Measurements from ENCODE around the gene SPOCK1. TPM values are rescaled to one million over a fixed set of nuclear protein-coding genes. Genes with fewer than 3 reads are reported as not detected.

SPOCK1 gene
- total and polyA plus RNA-seq, 2 donors (not counting 3 experiments of a cell fraction or from before 2014, with no cell fraction given), result 144 to 280 TPM

DNA sequence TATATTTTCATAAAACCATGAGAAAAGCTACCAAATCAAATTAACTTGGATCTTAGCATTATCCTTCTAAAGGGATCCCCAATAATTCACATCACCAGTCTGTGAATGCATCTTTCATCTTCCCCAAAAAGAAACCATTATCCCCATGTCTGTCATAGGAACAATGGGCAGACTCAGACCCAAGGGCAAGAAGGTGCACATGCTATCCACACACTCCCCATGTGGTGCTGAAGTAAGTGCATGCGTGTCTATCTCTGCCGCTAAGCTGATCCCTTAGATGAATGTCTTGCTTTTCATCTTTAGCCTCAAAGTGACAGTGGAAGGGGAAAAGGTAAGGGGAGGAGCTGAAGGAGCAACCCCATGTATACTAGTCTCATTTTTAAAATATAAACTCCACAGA, 10.2 kb downstream of the SPOCK1 start:
- H4K20me1 ChIP-seq (replicated peaks; ENCODE audit: control insufficient read depth, extremely low read depth, insufficient read depth, low read length), result no peaks in the 10 kb centered on the region
- peaks cover 0 to 2% of the 10 kb centered on the region in 2 experiments for H3K36me3 ChIP-seq (ENCODE audit: control insufficient read depth in 2 of 2, extremely low read depth in 1 of 2, insufficient read depth in 2 of 2, low read length in 2 of 2)
- POLR2A ChIA-PET, result no interaction called here
- dilution Hi-C loops (cut with MboI; ENCODE audit: extremely low pct_ligation_motif_present, low sequenced_read_pairs), result no loop called here
- intact Hi-C loops (cut with micrococcal nuclease), result no loop called here
- no peak overlapping the region for H3K9ac ChIP-seq (replicated peaks; ENCODE audit: extremely low read depth, insufficient read depth, low read length)
- H2AFZ ChIP-seq (ENCODE audit: low read depth, low read length), result no peak overlapping the region
- CTCF ChIA-PET, result interaction anchor here (1.4 kb wide), 1 partner anchor 169 kb away, joined by 8 read pairs; no protein-coding TSS in a partner anchor
- H3K4me3 ChIP-seq (replicated peaks in 1 of 3; ENCODE audit: insufficient read depth in 1 of 3, low read depth in 1 of 3, low read length in 3 of 3), result no peak overlapping the region
- no peaks in the 10 kb centered on the region for H3K27me3 ChIP-seq (ENCODE audit: control insufficient read depth in 2 of 2, insufficient read depth in 2 of 2, low read length in 2 of 2)
- BruUV-seq (replicated peaks), result no TSS peak
- H3K4me1 ChIP-seq (ENCODE audit: control insufficient read depth, extremely low read depth, insufficient read depth, low read length), result peaks cover 28% of the 10 kb centered on the region
- H3K9me3 ChIP-seq (replicated peaks; ENCODE audit: control insufficient read depth, insufficient read depth, low read length), result no peaks in the 10 kb centered on the region
- FAIRE-seq, result no peak
- no peak overlapping the region for H3K27ac ChIP-seq (ENCODE audit: insufficient read depth, low read depth, low read length)
- peaks cover 86% of the 10 kb centered on the region for H3K79me2 ChIP-seq (ENCODE audit: control insufficient read depth, insufficient read depth, low read length)
- H3K9me1 ChIP-seq (replicated peaks; ENCODE audit: control insufficient read depth, extremely low read depth, insufficient read depth, low read length), result no peaks in the 10 kb centered on the region
- no peak overlapping the region for H3K4me2 ChIP-seq (ENCODE audit: insufficient read depth, low read length)
- no peak for TF ChIP-seq JUN (IDR thresholded peaks at IDR 0.05; ENCODE audit: borderline replicate concordance, insufficient read depth, insufficient read length, low read depth)
- TF ChIP-seq FOS (IDR thresholded peaks at IDR 0.05; ENCODE audit: borderline replicate concordance, insufficient read depth, low read length), result no peak
- TF ChIP-seq POLR2A (IDR thresholded peaks at IDR 0.05; ENCODE audit: low read depth, low read length), result no peak
- TF ChIP-seq, protein P1, sequence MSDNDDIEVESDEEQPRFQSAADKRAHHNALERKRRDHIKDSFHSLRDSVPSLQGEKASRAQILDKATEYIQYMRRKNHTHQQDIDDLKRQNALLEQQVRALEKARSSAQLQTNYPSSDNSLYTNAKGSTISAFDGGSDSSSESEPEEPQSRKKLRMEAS (IDR thresholded peaks at IDR 0.05; ENCODE audit: insufficient read depth, insufficient read length), result no peak
- TF ChIP-seq GATA2 (IDR thresholded peaks at IDR 0.05; ENCODE audit: insufficient read depth, insufficient read length, low read depth, low read length), result no peak
- TF ChIP-seq POLR2AphosphoS5 (IDR thresholded peaks at IDR 0.05; ENCODE audit: insufficient read depth, low read depth, low read length), result no peak
- TF ChIP-seq, protein P2, sequence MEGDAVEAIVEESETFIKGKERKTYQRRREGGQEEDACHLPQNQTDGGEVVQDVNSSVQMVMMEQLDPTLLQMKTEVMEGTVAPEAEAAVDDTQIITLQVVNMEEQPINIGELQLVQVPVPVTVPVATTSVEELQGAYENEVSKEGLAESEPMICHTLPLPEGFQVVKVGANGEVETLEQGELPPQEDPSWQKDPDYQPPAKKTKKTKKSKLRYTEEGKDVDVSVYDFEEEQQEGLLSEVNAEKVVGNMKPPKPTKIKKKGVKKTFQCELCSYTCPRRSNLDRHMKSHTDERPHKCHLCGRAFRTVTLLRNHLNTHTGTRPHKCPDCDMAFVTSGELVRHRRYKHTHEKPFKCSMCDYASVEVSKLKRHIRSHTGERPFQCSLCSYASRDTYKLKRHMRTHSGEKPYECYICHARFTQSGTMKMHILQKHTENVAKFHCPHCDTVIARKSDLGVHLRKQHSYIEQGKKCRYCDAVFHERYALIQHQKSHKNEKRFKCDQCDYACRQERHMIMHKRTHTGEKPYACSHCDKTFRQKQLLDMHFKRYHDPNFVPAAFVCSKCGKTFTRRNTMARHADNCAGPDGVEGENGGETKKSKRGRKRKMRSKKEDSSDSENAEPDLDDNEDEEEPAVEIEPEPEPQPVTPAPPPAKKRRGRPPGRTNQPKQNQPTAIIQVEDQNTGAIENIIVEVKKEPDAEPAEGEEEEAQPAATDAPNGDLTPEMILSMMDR (IDR thresholded peaks at IDR 0.05; ENCODE audit: extremely low read depth in 1 of 2, insufficient read depth in 1 of 2, low read depth in 1 of 2, low read length in 2 of 2), result no peak
- TF ChIP-seq MYC (IDR thresholded peaks at IDR 0.05; ENCODE audit: low read depth, low read length), result no peak
- no peak for TF ChIP-seq EZH2 (IDR thresholded peaks at IDR 0.05; ENCODE audit: borderline replicate concordance, low read depth, low read length, severe bottlenecking)
- DNase-seq (ENCODE audit: low read depth, low spot score), result no peak

Data from endothelial cell of umbilical vein (primary cell).